ENCODE data around the gene SEL1L3.

DNA sequence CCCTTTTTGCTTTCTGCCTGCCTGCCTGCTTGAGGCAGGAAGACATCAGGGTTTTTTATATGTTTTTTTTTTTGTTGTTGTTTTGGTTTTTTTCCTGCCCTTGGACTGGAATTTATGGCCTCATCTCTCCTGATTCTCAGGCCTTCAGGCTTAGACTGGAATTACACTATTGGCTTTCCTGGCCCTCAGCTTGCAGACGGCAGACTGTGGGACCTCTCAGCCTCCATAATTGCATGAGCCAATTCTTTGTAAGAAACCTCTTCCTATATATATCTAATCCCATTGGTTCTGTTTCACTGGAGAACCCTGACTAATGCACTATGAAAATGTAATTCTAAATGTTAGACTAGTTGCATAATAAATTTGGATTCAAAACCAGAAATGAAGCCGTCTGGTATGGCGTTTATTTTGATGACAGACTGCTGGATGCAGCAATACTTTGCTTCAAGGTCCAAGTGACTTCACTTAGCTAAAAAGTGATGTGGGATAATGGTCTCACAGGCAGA lies 59.0 kb downstream of the SEL1L3 start:
- TF ChIP-seq, protein P1, sequence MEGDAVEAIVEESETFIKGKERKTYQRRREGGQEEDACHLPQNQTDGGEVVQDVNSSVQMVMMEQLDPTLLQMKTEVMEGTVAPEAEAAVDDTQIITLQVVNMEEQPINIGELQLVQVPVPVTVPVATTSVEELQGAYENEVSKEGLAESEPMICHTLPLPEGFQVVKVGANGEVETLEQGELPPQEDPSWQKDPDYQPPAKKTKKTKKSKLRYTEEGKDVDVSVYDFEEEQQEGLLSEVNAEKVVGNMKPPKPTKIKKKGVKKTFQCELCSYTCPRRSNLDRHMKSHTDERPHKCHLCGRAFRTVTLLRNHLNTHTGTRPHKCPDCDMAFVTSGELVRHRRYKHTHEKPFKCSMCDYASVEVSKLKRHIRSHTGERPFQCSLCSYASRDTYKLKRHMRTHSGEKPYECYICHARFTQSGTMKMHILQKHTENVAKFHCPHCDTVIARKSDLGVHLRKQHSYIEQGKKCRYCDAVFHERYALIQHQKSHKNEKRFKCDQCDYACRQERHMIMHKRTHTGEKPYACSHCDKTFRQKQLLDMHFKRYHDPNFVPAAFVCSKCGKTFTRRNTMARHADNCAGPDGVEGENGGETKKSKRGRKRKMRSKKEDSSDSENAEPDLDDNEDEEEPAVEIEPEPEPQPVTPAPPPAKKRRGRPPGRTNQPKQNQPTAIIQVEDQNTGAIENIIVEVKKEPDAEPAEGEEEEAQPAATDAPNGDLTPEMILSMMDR (IDR thresholded peaks at IDR 0.05), result no peak
- no peak for TF ChIP-seq POLR2A (IDR thresholded peaks at IDR 0.05)
